ENCODE results near the gene SPATA33. TPM values are rescaled to one million over a fixed set of nuclear protein-coding genes. Genes with fewer than 3 reads are reported as not detected.

SPATA33 gene
- total RNA-seq, 1 experiment from 2014 or later = 17.4 TPM

DNA sequence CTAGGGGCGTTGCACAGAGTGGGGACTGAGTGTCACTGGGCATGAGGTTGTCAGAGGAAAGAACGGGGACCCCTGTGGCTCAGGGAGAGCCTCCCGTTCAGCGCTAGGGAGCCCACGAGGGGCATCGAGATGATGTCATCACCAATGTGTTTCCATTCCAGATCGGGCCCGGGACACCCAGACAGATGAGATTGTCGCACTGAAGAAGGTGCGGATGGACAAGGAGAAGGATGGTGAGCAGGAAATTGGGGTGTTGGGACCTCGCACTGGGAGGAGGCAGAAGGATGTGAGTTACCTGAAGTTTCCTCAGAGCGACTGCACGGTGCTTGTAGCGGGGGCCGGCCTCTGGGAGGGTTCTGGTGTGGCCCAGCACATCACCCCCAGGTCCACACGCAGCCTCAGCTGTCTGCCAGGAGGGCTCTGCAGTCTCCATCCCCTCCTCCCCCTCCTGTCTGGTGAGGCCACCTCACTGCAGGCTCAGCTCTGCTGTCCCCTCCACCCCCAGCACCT is 32.8 kb downstream of the SPATA33 start:
- H3K23ac ChIP-seq (ENCODE audit: insufficient read length, low read depth, low read length) = no peak overlapping the region
- Mint-ChIP-seq H3K27ac (peak overlapping the region in 1 of 3 experiments; percentile 49; a peak in 1 of 7 replicates), H3K27me3 (ENCODE audit: low read depth) (peaks cover 5% of the 10 kb centered on the region), H3K9me3 (peaks cover 6 to 8% of the 10 kb centered on the region in 2 experiments), H3K36me3 (ENCODE audit: insufficient read depth in 1 of 3, low read depth in 3 of 3) (peaks cover 43 to 72% (median 54%) of the 10 kb centered on the region in 3 experiments), H3K4me1 (peaks cover 6 to 7% of the 10 kb centered on the region in 2 experiments), H3K4me3 (no peak overlapping the region; a peak in 2 of 5 replicates)
- no peak overlapping the region for H3T11ph ChIP-seq (ENCODE audit: low read length)
- no peak overlapping the region for H2BK20ac ChIP-seq (ENCODE audit: low read depth, low read length, poor library complexity, severe bottlenecking)
- no CpG with 5 or more reads among the region's 16 CpGs for WGBS (ENCODE audit: extremely low coverage, insufficient read length, low lambda C conversion rate)
- no peak overlapping the region for H3K9ac ChIP-seq (ENCODE audit: extremely low read depth, insufficient read length, low read length)
- no peak overlapping the region for H3K4ac ChIP-seq (ENCODE audit: low read depth, low read length)
- H4K8ac ChIP-seq (replicated peaks; ENCODE audit: insufficient read length, low read depth, low read length) = no peak overlapping the region
- no peaks in the 10 kb centered on the region for H3K4me1 ChIP-seq (ENCODE audit: insufficient read depth, low read length)
- DNase-seq = no peak
- no peak overlapping the region for H4K91ac ChIP-seq (ENCODE audit: insufficient read length, low read depth, low read length)
- H3K79me2 ChIP-seq (ENCODE audit: insufficient read depth, low read length) = no peaks in the 10 kb centered on the region
- H3K4me2 ChIP-seq (ENCODE audit: insufficient read depth, insufficient read length, low read length) = no peak overlapping the region
- H2AFZ ChIP-seq (ENCODE audit: low read length) = no peak overlapping the region
- no peaks in the 10 kb centered on the region for H3K27me3 ChIP-seq (ENCODE audit: insufficient read depth, low read length)
- no peak overlapping the region for H3K14ac ChIP-seq (ENCODE audit: insufficient read depth, low read length)
- no peak overlapping the region for H3K56ac ChIP-seq (ENCODE audit: insufficient read length, low read depth, low read length)
- no peak overlapping the region for H3K18ac ChIP-seq (ENCODE audit: insufficient read length, low read depth, low read length)
- peaks cover 4% of the 10 kb centered on the region for H3K9me3 ChIP-seq (ENCODE audit: control insufficient read depth, low read depth, low read length)
- H4K20me1 ChIP-seq (ENCODE audit: control insufficient read depth, insufficient read depth, insufficient read length) = no peaks in the 10 kb centered on the region
- H2AK5ac ChIP-seq (ENCODE audit: insufficient read length, low read length) = no peak overlapping the region
- no peak overlapping the region for H3K27ac ChIP-seq (ENCODE audit: insufficient read length, low read depth, low read length)
- H4K5ac ChIP-seq (ENCODE audit: insufficient read length, low read depth, low read length) = no peak overlapping the region
- no peaks in the 10 kb centered on the region for H3K79me1 ChIP-seq (ENCODE audit: insufficient read depth, low read depth, low read length, poor library complexity, severe bottlenecking)
- TF ChIP-seq, protein P1, sequence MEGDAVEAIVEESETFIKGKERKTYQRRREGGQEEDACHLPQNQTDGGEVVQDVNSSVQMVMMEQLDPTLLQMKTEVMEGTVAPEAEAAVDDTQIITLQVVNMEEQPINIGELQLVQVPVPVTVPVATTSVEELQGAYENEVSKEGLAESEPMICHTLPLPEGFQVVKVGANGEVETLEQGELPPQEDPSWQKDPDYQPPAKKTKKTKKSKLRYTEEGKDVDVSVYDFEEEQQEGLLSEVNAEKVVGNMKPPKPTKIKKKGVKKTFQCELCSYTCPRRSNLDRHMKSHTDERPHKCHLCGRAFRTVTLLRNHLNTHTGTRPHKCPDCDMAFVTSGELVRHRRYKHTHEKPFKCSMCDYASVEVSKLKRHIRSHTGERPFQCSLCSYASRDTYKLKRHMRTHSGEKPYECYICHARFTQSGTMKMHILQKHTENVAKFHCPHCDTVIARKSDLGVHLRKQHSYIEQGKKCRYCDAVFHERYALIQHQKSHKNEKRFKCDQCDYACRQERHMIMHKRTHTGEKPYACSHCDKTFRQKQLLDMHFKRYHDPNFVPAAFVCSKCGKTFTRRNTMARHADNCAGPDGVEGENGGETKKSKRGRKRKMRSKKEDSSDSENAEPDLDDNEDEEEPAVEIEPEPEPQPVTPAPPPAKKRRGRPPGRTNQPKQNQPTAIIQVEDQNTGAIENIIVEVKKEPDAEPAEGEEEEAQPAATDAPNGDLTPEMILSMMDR (conservative IDR thresholded peaks at IDR 0.05) = no peak
- H2BK5ac ChIP-seq (ENCODE audit: insufficient read length, low read length) = no peak overlapping the region
- H2BK12ac ChIP-seq (ENCODE audit: insufficient read length, low read depth, low read length) = no peak overlapping the region
- H2BK15ac ChIP-seq (ENCODE audit: low read depth, low read length) = no peak overlapping the region
- peaks cover 8% of the 10 kb centered on the region for H3K23me2 ChIP-seq (ENCODE audit: insufficient read length, low read depth, low read length, poor library complexity, severe bottlenecking)
- H2BK120ac ChIP-seq (ENCODE audit: low read depth, low read length, poor library complexity, severe bottlenecking) = no peak overlapping the region
